ENCODE data around the gene BAZ2B. TPM values are rescaled to one million over a fixed set of nuclear protein-coding genes. Genes with fewer than 3 reads are reported as not detected.

BAZ2B gene
- polyA plus RNA-seq, 2 of the 4 experiments (the other 2 are of a cell fraction), result 19.6 to 50.6 TPM

- ChIA-PET CTCF (no interaction called here), POLR2A (no interaction called here)
- H3K4me1 ChIP-seq, result peaks cover 15% of the 10 kb centered on the region
- no peak for DNase-seq (ENCODE audit: low read depth in 1 of 2, low spot score in 1 of 2)
- H3K4me3 ChIP-seq, result no peak overlapping the region
- H3K27ac ChIP-seq, result no peak overlapping the region
- TF ChIP-seq HDAC2 (IDR thresholded peaks at IDR 0.05) (no peak), MAFK (IDR thresholded peaks at IDR 0.05; ENCODE audit: partially characterized antibody) (peak; percentile 47), EHF (CRISPR knock-in tag; IDR thresholded peaks at IDR 0.05) (no peak), ZC3H11A (IDR thresholded peaks at IDR 0.05) (no peak), TFCP2L1 (CRISPR knock-in tag; IDR thresholded peaks at IDR 0.05) (no peak)
- no peaks in the 10 kb centered on the region for H3K9me3 ChIP-seq
- H3K4me2 ChIP-seq, result no peak overlapping the region
- 31% methylated on average over 1 of the region's 1 CpG for WGBS (ENCODE audit: missing lambda C conversion rate)
- FAIRE-seq, result no peak
- ATAC-seq, result no peak
These were observed 156.1 kb downstream of the BAZ2B start for GRCh38 chr2:159460227-159460626.

GRCh38 chr2:159459279-159459678 is 157.1 kb downstream of the BAZ2B start:
- Histone ChIP-seq H3K9me3 (no peaks in the 10 kb centered on the region), H3K4me1 (peaks cover 19% of the 10 kb centered on the region), H3K4me3 (no peak overlapping the region), H3K27ac (no peak overlapping the region), H3K4me2 (no peak overlapping the region)
- CTCF ChIA-PET, result no interaction called here
- FAIRE-seq (no peak), ATAC-seq (no peak), DNase-seq (ENCODE audit: low read depth in 1 of 2, low spot score in 1 of 2) (no peak)
- POLR2A ChIA-PET, result no interaction called here
- 60% methylated on average over 1 of the region's 1 CpG for WGBS (ENCODE audit: missing lambda C conversion rate)
- no peak for TF ChIP-seq CEBPB (IDR thresholded peaks at IDR 0.05)
- no peak for TF ChIP-seq FOXS1 (CRISPR knock-in tag; IDR thresholded peaks at IDR 0.05)
- no peak for TF ChIP-seq ZC3H11A (IDR thresholded peaks at IDR 0.05)
- TF ChIP-seq USF2 (IDR thresholded peaks at IDR 0.05), result no peak
- no peak for TF ChIP-seq CBX2 (IDR thresholded peaks at IDR 0.05; ENCODE audit: borderline replicate concordance, low read depth)
- TF ChIP-seq NFE2L2 (conservative IDR thresholded peaks at IDR 0.05; ENCODE audit: low read length), result no peak
- no peak for TF ChIP-seq MAFK (IDR thresholded peaks at IDR 0.05; ENCODE audit: partially characterized antibody)
- no peak for TF ChIP-seq MAX (IDR thresholded peaks at IDR 0.05)
- no peak for TF ChIP-seq SMC3 (IDR thresholded peaks at IDR 0.05)
- no peak for TF ChIP-seq TFCP2L1 (CRISPR knock-in tag; IDR thresholded peaks at IDR 0.05)
- TF ChIP-seq ELK1 (IDR thresholded peaks at IDR 0.05; ENCODE audit: low read depth, low read length), result no peak
- TF ChIP-seq FOSL2 (IDR thresholded peaks at IDR 0.05), result no peak
- no peak for TF ChIP-seq FOSL2 (CRISPR knock-in tag; IDR thresholded peaks at IDR 0.05)
- no peak for TF ChIP-seq PBX3 (IDR thresholded peaks at IDR 0.05)
- TF ChIP-seq PHF8 (IDR thresholded peaks at IDR 0.05; ENCODE audit: borderline replicate concordance, low read depth), result no peak
- no peak for TF ChIP-seq RCOR1 (IDR thresholded peaks at IDR 0.05; ENCODE audit: low read depth, low read length)
- TF ChIP-seq HOXB5 (CRISPR knock-in tag; IDR thresholded peaks at IDR 0.05), result no peak
- no peak for TF ChIP-seq HOXA7 (CRISPR knock-in tag; IDR thresholded peaks at IDR 0.05)
- no peak for TF ChIP-seq HES2 (IDR thresholded peaks at IDR 0.05)

- no peak for ATAC-seq
- ChIA-PET CTCF (no interaction called here), POLR2A (no interaction called here)
- Histone ChIP-seq H3K27ac (no peak overlapping the region), H3K4me1 (peaks cover 26% of the 10 kb centered on the region), H3K4me2 (no peak overlapping the region), H3K4me3 (no peak overlapping the region), H3K9me3 (no peaks in the 10 kb centered on the region)
- no peak for DNase-seq (ENCODE audit: low read depth in 1 of 2, low spot score in 1 of 2)
- TF ChIP-seq KDM5A (IDR thresholded peaks at IDR 0.05), result no peak
- no peak for TF ChIP-seq USF2 (IDR thresholded peaks at IDR 0.05)
- TF ChIP-seq FOSL2 (IDR thresholded peaks at IDR 0.05), result no peak
- TF ChIP-seq FOSL2 (CRISPR knock-in tag; IDR thresholded peaks at IDR 0.05), result no peak
- no peak for TF ChIP-seq PHF8 (IDR thresholded peaks at IDR 0.05; ENCODE audit: borderline replicate concordance, low read depth)
- no peak for TF ChIP-seq RARB (CRISPR knock-in tag; IDR thresholded peaks at IDR 0.05)
- no peak for TF ChIP-seq CHD2 (IDR thresholded peaks at IDR 0.05; ENCODE audit: low read length, partially characterized antibody)
- TF ChIP-seq TP53 (CRISPR knock-in tag; IDR thresholded peaks at IDR 0.05), result no peak
- TF ChIP-seq HDAC2 (IDR thresholded peaks at IDR 0.05), result no peak
- TF ChIP-seq ZSCAN20 (CRISPR knock-in tag; IDR thresholded peaks at IDR 0.05), result no peak
- no peak for TF ChIP-seq CBX8 (IDR thresholded peaks at IDR 0.05)
- TF ChIP-seq EP300 (IDR thresholded peaks at IDR 0.05), result no peak
- TF ChIP-seq HOXB13 (CRISPR knock-in tag; IDR thresholded peaks at IDR 0.05; ENCODE audit: low read depth), result no peak
- TF ChIP-seq HOXB5 (CRISPR knock-in tag; IDR thresholded peaks at IDR 0.05), result no peak
- 37% methylated on average over 1 of the region's 1 CpG for WGBS (ENCODE audit: missing lambda C conversion rate)
- no peak for FAIRE-seq
These were observed 158.8 kb downstream of the BAZ2B start for GRCh38 chr2:159457589-159457988.

Measured in A549 (cell line).